GM19023 (cell line): ENCODE results near the gene TMEM106A.
"Not testable (repeated sequence)": the region's sequence is repeated elsewhere in the genome, so short reads cannot be mapped to it uniquely, and the experiment has no call there.

Source experiments
- ATAC-seq: cut with Tn5 transposase; IDR thresholded peaks from one replicate; pipeline ENCODE4 v1.9.1; 2021; ENCODE audit warnings: mild to moderate bottlenecking, moderate library complexity; ENCODE audit not compliant: unreplicated experiment

The TMEM106A gene

DNA sequence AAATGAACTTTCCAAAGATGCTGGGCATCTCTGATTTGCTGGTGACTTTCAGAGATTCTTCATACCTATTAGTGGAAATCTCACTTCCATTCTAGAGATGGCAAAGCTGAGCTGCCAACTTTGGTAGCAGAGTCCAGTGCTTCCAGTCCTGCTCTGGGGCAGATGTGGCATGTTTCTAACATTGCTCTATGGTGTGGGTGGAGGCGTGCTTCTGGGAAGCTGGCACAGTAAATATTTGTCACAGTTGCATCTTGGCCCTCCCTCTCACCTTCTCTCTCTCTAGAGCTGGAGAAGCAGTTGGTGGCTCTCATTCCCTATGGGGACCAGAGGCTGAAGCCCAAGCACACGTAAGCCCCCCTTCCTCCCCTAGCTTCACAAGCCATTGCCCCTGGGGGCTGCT, 1.9 kb downstream of the TMEM106A start:
- no peak for ATAC-seq

DNA sequence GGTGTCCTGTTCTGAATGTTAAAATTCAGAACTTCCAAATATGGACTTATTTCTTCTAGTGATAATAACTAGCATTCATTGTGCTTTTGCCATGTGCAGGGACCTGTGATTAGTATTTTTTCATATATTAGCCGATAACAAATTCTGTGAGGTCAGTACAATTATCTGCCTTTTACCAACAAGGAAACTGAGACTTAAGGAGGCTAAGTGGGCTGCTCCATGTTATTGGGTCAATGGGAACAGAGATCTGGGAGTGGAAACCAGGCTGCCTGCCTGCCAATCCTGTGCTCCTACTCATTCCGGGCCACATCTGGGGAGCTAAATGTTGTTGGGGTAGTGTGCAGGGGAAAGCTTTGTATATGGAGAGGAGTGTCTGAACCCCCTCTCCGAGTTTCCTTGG, 3.7 kb downstream of the TMEM106A start:
- ATAC-seq, result no peak

DNA sequence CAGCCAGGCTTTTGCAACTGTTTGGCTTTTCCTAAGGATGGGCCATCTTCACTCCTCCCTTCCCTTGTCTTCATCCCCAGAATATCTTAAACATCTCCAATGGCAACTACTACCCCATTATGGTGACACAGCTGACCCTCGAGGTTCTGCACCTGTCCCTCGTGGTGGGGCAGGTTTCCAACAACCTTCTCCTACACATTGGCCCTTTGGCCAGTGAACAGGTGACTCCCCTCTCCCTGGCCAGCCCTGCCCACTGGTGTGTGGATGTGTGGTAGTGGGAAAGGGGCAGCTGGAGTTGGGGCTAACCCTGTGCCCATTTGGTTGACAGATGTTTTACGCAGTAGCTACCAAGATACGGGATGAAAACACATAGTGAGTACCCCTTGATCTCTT, 4.7 kb downstream of the TMEM106A start:
- no peak for ATAC-seq

DNA sequence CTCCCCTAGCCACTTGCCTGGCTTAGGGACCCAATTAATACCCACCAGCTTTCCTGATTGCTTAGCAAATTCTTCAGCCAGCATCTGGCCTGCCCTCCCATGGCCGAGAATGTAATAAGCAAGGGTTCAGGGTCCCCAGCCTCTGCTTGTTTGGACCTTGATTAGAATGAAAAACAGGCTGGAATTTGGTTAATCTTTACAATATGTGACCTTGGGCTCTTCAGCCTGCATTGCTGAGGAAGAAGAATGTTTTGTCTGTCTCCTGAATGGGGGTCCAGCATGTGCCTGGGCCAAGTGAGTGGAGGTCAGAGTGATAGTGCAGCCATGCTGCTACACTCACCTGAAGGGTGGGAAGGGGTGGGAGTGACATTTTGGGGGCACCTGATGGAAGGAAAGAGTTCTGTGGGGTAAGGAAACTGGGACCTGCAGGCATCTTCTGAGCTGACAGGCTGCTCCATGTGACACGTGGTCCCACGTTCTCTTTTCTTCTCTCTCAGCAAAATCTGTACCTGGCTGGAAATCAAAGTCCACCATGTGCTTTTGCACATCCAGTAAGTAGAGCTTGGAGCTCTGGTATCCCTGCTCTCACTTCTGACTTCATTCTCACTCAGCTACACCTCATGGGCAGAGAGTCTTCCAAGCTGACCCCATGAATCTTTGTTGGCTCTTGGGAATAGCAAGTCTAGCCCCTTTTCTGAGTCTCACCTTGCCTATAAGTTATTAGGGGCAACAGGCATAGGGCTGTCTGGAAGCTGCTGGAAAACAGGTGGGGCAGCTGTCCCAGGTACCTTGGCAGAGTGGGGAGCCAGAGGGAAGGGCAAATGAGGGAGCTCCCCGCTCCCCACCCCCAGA, 5.3 kb downstream of the TMEM106A start:
- ATAC-seq, result no peak

GRCh38 chr17:43217614-43218087, 6.0 kb downstream of the TMEM106A start:
- no peak for ATAC-seq

DNA sequence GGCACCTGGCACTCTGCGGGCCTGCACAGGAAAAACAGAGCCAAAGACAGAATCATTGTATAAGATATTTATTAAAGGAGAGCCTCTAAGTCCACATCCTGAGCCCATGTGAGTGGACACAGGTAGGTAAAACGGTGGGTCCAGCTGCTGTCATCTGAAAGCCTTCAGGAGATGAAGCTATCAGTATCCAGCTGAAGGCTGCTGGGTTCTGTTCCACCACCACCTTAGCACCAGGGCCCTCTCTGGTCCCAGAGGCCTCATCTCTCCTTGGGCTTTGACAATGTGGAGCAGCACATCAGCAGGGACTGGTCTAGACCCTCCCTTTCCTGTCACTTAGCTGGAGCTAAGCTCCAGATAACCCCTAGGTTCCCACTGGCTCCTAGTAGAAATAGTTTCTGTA, 7.3 kb downstream of the TMEM106A start:
- no peak for ATAC-seq

GRCh38 chr17:43219746-43220380, 8.2 kb downstream of the TMEM106A start:
- ATAC-seq, result no peak

DNA sequence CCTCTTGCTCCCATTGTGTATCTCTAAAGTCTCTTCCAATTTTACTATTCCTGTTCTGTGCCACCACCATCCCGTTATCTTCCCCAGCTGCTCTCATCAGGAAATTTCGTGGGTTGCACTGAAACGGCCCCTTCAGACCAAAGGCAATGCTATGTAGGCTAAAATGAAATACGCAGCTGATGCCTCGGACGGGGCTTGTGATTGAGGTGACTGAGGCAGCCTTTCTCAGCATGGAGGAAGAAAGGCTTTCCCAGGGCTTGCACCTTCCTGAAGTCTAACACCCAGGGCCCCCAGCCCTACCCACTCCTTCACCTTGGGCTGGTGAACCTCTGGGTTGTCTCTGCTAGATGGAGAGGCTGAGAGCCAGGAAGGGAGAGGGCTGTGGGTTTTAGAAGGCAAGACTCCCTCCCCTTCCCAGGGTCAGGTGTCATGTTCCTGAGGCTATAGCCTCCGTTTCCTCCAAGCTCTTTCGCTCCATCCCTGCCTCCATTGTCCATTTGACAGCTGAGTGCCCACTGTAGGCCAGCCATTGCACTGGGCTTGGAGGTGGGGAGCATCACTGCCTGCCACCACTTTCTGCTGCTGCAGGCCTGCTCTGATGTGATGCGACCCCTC, 8.9 kb downstream of the TMEM106A start:
- no peak for ATAC-seq

GRCh38 chr17:43224146-43224705, 12.6 kb downstream of the TMEM106A start:
- ATAC-seq, result no peak

- ATAC-seq, result no peak
Observed at GRCh38 chr17:43226393-43226792, 14.7 kb downstream of the TMEM106A start.

GRCh38 chr17:43228020-43228782, 16.5 kb downstream of the TMEM106A start, which contains the start of gene CCDC200:
CCDC200 (minus strand) TSS chr17:43228623; CDS start chr17:43228554, 69 bp downstream.
- ATAC-seq, result not testable (repeated sequence)

GRCh38 chr17:43231205-43232020, 19.7 kb downstream of the TMEM106A start:
- ATAC-seq, result not testable (repeated sequence)

GRCh38 chr17:43232021-43232699, 20.5 kb downstream of the TMEM106A start:
- not testable (repeated sequence) for ATAC-seq

DNA sequence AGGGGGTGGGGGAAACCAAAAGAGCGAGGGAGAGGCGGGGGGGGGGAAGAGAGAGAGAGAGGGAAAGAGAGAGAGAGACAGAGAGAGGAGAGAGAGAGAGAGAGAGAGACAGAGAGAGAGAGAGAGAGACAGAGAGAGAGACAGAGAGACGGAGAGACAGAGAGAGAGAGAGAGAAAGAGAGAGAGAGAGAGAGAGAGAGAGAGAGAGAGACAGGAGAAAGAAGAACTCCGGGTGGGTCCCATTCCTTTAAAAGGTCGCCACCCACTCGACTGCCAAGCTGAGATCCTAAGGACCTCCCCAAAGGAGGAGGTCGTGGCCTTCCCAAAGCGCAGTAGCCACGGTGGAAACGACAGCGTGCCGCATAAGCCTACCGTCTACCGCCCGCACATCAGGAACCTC, 21.6 kb downstream of the TMEM106A start:
- ATAC-seq, result not testable (repeated sequence)

DNA sequence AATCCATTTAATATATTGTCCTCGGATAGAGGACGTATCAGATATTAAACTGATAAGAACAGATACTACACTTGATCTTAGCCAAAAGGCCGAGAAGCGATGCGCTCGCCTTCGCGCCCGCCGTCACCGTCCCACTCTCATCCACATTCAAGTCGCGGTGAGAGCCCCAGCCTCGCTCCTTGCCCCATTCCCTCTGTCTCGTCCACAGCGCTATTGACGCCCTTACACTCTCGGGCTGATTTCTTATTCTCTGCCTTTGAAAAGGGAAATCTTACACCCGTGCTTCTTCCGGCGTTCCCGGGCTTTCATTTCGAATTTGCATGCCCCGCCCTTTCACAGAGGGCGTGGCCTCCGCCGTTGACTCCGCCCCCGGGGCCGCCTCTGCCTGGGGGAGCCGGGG, 22.2 kb downstream of the TMEM106A start, which contains the start of gene RNU2-1:
RNU2-1 (minus strand) TSS at position 101 of the 400 bp plus-strand sequence.
- not testable (repeated sequence) for ATAC-seq

- not testable (repeated sequence) for ATAC-seq
Observed at GRCh38 chr17:43239597-43239996, 27.9 kb downstream of the TMEM106A start.

DNA sequence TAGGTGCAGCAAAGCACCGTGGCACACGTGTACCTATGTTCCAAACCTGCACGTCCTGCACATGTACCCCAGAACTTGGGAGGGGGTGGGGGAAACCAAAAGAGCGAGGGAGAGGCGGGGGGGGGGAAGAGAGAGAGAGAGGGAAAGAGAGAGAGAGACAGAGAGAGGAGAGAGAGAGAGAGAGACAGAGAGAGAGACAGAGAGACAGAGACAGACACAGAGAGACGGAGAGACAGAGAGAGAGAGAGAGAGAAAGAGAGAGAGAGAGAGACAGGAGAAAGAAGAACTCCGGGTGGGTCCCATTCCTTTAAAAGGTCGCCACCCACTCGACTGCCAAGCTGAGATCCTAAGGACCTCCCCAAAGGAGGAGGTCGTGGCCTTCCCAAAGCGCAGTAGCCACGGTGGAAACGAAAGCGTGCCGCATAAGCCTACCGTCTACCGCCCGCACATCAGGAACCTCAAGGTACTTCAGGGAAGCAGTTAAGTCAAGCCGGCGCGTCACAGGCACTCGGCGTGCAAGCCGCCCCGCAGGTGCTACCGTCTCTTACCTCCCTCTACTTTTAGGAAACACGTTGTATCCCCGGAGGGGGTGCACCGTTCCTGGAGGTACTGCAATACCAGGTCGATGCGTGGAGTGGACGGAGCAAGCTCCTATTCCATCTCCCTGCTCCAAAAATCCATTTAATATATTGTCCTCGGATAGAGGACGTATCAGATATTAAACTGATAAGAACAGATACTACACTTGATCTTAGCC, 29.1 kb downstream of the TMEM106A start:
- not testable (repeated sequence) for ATAC-seq

DNA sequence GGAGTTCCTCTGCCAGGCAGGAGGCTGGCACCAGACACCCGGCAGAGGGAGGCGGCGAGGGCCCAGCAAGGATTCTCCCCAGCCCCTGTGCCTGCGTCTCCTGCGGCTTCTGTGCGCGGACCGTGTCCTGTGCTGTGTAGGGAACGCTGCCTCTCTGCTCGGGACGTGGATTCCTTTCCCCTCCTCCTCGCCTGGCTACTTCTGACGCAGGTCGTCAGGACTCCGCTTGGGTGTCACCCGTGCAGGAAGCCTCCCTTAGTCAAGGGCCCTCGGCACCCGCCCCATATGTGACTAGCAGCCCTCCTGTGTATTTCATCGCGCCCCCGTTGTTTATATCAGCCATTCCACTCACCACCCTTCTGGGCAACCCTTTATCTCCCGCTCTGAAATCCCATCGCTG, 34.8 kb downstream of the TMEM106A start:
- not testable (repeated sequence) for ATAC-seq
